ENCODE data around the gene CREB3L2.
"Not testable (repeated sequence)": the region's sequence is repeated elsewhere in the genome, so short reads cannot be mapped to it uniquely, and the experiment has no call there.

CREB3L2 gene

GRCh38 chr7:137986252-137987017 is 15.5 kb downstream of the CREB3L2 start:
- DNase-seq = no peak

DNA sequence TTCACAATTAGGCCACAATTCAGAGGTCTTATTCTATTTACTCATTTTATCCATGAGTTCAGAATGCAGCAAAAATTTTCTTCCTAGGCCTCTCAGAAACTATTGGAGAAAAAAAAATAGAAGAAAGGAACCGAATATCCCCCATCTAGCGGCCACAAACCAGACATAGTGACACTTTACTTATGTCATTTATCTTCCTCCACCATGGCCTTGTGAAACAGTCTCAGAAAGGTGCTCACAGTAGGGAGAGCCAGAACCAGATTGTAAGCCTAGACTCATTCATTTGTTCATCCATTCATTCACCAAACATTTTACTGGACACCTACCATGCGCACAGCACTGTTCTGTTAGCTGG is 16.0 kb downstream of the CREB3L2 start:
- no peak for DNase-seq

DNA sequence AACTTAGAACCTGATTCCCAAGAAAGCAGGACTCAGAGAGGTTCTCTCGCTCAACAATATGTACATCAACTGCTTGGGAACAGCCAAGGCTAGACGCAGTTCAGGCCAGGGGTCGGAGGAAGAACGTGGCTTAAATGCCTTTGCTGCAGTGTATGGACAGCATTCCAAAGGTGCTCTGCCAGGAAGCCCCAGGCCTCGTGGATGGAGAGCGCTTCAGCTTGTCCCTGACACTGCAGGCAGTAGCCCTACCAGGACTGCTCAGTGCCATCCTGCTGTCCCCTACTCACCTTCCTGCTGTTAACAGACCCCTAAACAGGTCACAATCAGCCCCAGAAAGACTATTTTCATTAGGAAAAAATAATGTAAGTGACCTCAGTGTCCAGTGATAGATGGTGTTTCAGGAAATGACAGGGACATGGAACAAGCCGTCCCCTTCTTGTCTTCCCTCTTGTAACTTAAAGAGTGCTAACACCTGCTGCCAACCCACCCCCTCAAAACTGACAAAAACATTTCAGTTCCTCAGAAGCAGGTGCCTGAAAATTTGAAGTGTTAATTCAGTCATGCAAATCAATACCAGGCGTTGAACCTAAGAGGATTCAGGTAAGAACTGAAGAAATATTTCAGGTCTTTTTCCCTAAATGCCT is 16.5 kb downstream of the CREB3L2 start:
- no peak for DNase-seq

- no peak for DNase-seq
Observed at GRCh38 chr7:137984181-137985041, 17.5 kb downstream of the CREB3L2 start.

DNA sequence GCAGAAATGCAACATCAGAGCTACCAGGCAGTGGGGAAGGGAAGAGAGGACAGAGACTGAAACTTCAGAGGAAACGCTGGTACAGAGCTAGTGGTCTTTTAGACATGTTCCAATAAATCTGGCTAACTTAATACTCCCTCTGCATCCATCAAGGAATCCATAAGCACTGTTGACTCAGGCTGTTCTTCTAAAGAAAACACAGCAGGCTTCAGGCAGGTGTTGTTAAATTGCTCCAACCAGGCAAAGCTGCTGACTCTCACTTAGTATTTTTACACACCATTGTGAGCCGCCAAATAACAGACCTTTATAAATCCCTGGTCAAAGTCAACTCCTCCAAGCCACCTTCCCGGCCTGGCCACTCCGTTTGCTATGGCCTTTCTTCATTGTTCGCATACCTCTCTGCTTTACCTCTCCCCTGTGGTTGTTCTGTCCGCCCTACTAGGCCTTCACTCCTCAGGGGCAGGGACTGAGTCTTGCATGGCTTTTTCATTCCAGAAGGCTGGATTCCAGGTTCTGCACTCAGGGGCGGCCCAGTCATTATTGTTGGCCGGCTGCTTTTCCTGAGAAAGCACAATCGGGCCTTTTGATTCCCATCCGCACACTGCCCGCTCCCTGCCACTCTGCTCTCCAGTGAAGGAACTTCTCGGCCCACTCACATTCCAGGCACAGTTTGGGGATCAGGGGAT is 18.4 kb downstream of the CREB3L2 start:
- DNase-seq = no peak

- not testable (repeated sequence) for DNase-seq
Observed at GRCh38 chr7:137982394-137982793, 19.5 kb downstream of the CREB3L2 start.

DNA sequence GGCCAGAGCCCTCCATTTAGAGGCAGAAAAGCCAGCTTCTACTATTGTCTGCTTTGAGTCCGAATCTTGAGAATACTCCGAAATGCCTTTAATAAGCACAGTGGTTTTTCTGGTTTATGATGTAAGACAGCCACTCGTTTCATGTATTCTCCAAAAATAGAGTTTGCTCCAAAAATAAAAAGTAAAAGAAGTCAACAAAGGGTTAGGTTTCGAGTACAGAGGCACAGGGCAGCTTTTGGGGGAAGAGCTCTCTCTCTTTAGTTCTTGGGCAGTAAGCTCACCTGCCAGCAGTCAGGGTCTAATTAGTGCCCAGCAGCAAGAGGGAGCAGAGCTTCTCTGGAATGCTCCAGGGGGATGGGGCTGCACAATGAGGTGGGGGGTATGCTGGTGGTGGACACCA is 20.2 kb downstream of the CREB3L2 start:
- no peak for DNase-seq

DNA sequence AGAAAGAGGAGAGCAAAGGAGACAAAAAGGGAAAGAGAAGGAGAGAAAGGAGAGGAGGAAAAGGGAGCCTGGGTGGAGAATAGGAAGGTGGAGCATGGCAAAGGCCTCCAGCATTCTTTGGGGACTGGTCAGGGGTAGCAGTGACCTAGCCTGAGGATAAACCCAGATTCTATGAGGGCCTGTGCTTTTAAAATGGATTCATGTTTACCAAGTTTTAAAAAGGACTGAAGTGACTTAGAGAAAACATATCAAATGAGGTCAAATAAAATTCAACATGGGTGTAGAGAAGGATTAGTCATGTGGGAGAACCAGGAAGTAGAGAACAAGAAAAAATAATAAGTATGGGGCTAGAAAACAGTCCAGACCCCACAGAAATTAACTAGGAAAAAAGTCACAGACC is 20.7 kb downstream of the CREB3L2 start:
- no peak for DNase-seq

DNA sequence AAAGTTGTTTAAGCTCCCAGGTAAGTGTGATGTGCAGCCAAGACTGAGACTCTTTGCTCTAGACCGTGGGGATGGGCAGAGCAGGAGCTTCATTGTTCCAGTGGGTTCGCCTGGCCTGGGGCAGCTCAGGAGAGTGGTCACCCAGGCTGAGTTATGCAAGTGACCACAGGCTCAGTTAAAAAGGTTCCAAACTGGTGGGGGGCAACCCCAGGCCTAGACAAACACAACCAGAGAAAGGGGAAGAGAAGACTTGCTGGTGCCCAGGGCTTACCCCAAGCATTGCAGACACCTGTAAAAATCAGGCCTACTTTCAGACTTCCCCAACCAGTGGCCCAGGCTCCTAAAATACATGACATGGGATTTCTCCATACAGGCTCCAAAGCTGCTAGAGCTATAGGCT is 21.6 kb downstream of the CREB3L2 start:
- no peak for DNase-seq

DNA sequence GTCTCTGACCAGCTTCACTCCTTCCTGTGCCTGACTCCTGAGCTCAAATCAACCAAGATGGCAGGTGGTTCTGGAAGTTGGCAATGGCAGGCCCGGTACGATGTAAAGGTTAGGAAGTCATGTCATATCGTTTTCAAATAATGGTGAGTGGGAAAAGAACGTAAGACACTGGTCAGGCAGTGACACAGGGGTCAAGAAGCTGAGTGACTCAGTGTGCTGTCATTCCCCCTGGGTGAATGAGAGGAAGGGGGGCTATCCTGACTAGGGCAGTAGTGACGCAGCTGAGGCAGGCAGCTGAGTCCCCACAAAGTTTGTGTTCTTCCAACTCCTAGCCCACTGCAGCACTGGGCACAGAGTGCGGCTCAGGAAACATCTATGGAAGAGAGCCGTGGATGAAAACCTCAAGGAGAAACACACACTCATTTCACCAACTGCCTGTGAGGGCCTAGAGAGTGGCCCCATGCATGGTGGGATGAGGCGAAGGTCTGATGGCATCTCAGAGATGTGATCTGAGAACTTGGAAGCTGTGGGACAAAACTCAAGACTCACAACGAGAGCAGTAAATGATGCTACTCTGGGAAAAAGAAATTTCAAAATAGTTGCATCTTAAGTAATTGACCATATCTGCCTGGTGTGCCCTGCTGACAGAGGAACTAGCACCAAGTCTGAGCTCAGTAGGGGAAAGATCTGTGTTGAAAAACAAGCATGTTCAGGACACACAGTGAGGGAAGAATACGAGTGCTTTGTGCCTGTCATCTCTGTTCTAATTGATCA is 23.2 kb downstream of the CREB3L2 start:
- DNase-seq = no peak

DNA sequence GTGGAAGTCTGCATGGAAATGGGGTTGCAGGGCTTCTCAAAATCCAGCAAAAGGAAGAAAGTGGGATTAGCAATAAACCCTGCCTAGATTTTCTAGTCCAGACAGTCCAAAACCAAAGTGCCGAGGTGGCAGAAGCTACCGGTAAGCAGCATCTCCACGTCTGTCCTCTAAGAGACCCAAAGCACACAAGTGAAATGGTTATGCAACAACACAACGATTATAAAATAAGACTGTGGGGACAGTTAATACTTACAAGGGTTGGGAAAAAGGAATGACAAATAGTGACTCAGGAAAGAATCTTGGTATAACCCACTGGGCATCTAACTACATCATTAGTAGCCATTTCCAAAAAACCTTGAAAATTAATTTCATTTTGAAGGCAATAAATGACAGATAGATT is 24.7 kb downstream of the CREB3L2 start:
- DNase-seq = no peak

DNA sequence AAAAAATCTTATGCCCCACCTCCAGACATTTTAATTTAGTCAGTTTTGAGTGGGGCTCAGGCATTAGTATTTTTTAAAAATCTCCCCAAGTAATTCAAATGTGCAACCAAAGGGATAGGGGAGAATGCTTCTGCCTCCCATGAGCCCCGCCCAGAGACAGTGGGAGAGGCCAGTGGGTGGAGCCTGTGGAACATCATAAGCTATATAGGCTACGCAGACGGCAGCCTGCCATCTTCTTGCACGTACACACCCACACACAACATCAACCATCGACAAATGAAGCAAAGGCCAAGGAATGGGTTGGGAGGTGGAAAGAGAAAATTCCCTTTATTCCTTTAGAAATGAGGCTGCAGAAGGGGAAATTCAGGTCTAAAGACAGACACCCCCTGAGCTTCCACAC is 25.2 kb downstream of the CREB3L2 start:
- no peak for DNase-seq

- no peak for DNase-seq
Observed at GRCh38 chr7:137976232-137976631, 25.7 kb downstream of the CREB3L2 start.

- no peak for DNase-seq
Observed at GRCh38 chr7:137975768-137976167, 26.1 kb downstream of the CREB3L2 start.

DNA sequence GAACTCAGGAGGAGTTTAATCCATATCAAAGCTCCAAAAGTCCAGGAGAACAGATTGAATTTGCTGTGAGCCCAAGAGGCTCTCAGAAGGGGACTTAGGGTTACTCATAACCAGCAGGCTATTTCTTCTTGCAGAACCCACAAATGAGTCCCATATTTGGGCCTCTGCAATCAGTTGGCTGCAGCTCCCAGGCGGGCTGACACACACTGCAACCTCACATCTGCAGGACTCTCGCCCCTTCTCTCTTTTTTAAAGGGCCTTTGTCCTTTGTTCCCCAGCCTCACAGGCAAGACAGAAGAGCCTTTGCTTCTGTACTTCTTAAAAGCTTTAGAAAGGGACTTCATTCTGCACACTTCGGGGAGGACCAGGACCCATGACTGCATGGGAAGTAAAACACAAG is 26.7 kb downstream of the CREB3L2 start:
- DNase-seq = no peak

DNA sequence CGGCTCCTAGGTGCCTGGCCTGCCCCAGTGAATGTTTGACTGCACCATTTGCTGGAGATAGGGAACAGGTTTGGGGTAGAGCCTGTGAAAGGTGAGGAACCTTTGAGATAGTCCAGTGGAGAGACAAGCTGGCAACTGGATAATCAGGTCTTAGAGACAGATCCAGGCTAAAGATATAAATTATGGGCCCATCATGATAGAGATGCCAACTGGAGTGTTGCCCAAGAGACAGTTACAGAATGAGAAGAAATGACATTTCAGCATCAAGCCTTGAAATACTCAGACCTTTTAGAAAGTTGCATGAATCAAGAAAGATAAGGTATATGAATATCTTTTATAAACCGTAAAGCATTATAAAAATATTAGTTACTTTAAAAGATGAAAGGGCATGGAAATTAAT is 27.1 kb downstream of the CREB3L2 start:
- DNase-seq = no peak

DNA sequence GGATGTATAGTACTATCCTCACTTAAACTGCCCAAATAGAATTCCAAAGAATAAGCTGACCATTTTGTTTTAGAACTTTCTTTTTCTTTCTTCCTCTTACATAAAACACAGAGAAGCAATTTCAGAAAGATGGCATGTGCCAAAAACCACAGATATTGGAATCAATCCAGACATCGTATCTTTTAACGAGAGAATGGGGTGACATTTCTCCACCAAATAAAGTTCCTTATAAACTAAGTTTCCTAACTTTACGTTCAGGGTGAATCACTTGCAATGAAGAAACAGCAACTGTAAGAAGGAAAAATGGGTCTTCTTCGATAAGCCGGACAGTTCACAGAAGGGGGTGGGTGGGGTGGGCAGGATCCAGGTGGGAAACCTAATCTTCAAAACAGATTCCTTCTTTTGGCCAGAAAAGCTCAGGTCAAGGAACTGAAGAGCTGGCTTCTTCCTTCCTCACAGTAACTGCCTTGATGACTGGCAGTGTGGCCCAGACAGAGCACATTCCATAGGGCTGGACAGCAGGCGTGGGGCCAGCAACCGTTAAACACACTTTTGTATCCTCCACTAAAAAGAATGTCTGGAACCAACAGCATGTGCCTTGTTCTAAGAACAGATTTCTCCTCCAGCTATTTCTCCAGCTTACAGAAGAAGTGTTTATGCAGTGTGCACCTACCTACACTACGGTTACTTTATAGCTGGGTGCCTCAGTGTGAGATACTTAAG is 31.5 kb downstream of the CREB3L2 start:
- no peak for DNase-seq

- no peak for DNase-seq
Observed at GRCh38 chr7:137969828-137970227, 32.1 kb downstream of the CREB3L2 start.

GRCh38 chr7:137968890-137969289 is 33.0 kb downstream of the CREB3L2 start:
- no peak for DNase-seq

DNA sequence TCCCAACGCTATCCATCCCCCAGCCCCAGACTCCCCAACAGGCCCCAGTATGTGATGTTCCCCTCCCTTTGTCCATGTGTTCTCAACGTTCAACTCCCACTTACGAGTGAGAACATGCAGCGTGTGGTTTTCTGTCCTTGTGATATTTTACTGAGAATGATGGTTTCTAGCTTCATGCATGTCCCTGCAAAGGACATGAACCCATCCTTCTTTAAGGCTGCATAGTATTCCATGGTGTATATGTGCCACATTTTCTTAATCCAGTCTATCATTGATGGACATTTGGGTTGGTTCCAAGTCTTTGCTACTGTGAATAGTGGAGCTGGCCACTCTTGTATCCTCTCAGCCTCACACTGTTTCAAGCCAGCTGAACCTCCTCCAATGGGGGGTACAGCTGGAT is 33.5 kb downstream of the CREB3L2 start:
- not testable (repeated sequence) for DNase-seq

- DNase-seq = no peak
Observed at GRCh38 chr7:137967143-137968018, 34.5 kb downstream of the CREB3L2 start.
